Kidney tubule cell (primary cell): ENCODE results near the gene KMT2E.
"Not testable (repeated sequence)": the region's sequence is repeated elsewhere in the genome, so short reads cannot be mapped to it uniquely, and the experiment has no call there.

Experiments
- DNase-seq: peaks from one replicate; pipeline ENCODE4 v3.0.0-alpha.2; 2018; ENCODE audit warnings: low spot score

KMT2E gene

GRCh38 chr7:105013816-105014692, at the start of gene KMT2E:
Gene KMT2E (plus strand): TSS chr7:105014205. CDS start chr7:105040953, 26,748 bp downstream.
- peak; percentile 93 for DNase-seq

GRCh38 chr7:104964626-104965236, 49.3 kb upstream of the KMT2E start:
- DNase-seq, result no peak

GRCh38 chr7:104966022-104966421, 48.0 kb upstream of the KMT2E start:
- DNase-seq, result no peak

- no peak for DNase-seq
Observed at GRCh38 chr7:104967088-104967487, 46.9 kb upstream of the KMT2E start.

- DNase-seq, result peak; percentile 82
Observed at GRCh38 chr7:104967595-104967994, 46.4 kb upstream of the KMT2E start.

- no peak for DNase-seq
Observed at GRCh38 chr7:104968648-104969047, 45.4 kb upstream of the KMT2E start.

- no peak for DNase-seq
Observed at GRCh38 chr7:104969183-104969582, 44.8 kb upstream of the KMT2E start.

GRCh38 chr7:104971290-104972071, 42.5 kb upstream of the KMT2E start:
- DNase-seq, result no peak

GRCh38 chr7:104972500-104972899, 41.5 kb upstream of the KMT2E start:
- no peak for DNase-seq

- no peak for DNase-seq
Observed at GRCh38 chr7:104973227-104973626, 40.8 kb upstream of the KMT2E start.

GRCh38 chr7:104973909-104974415, 40.0 kb upstream of the KMT2E start:
- DNase-seq, result no peak

- not testable (repeated sequence) for DNase-seq
Observed at GRCh38 chr7:104975553-104975952, 38.5 kb upstream of the KMT2E start.

GRCh38 chr7:104976966-104977636, 36.9 kb upstream of the KMT2E start:
- no peak for DNase-seq

GRCh38 chr7:104978460-104978859, 35.5 kb upstream of the KMT2E start:
- DNase-seq, result no peak

GRCh38 chr7:104979167-104979841, 34.7 kb upstream of the KMT2E start:
- peak; percentile 38 for DNase-seq

GRCh38 chr7:104980440-104980839, 33.6 kb upstream of the KMT2E start:
- DNase-seq, result peak; percentile 22

GRCh38 chr7:104980841-104981671, 32.9 kb upstream of the KMT2E start:
- peak; percentile 69 for DNase-seq

GRCh38 chr7:104981672-104982037, 32.4 kb upstream of the KMT2E start:
- no peak for DNase-seq

GRCh38 chr7:104982308-104983075, 31.5 kb upstream of the KMT2E start:
- DNase-seq, result no peak
